ENCODE results near the gene CATSPERD. TPM values are rescaled to one million over a fixed set of nuclear protein-coding genes. Genes with fewer than 3 reads are reported as not detected.

Gene CATSPERD
- total RNA-seq, 1 experiment from 2014 or later, result 0.50 TPM

GRCh38 chr19:5808120-5808816 lies 87.8 kb downstream of the CATSPERD start (continued):
- TF ChIP-seq, protein P1, sequence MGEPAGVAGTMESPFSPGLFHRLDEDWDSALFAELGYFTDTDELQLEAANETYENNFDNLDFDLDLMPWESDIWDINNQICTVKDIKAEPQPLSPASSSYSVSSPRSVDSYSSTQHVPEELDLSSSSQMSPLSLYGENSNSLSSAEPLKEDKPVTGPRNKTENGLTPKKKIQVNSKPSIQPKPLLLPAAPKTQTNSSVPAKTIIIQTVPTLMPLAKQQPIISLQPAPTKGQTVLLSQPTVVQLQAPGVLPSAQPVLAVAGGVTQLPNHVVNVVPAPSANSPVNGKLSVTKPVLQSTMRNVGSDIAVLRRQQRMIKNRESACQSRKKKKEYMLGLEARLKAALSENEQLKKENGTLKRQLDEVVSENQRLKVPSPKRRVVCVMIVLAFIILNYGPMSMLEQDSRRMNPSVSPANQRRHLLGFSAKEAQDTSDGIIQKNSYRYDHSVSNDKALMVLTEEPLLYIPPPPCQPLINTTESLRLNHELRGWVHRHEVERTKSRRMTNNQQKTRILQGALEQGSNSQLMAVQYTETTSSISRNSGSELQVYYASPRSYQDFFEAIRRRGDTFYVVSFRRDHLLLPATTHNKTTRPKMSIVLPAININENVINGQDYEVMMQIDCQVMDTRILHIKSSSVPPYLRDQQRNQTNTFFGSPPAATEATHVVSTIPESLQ (CRISPR knock-in tag; IDR thresholded peaks at IDR 0.05), result no peak
- TF ChIP-seq, protein P2, sequence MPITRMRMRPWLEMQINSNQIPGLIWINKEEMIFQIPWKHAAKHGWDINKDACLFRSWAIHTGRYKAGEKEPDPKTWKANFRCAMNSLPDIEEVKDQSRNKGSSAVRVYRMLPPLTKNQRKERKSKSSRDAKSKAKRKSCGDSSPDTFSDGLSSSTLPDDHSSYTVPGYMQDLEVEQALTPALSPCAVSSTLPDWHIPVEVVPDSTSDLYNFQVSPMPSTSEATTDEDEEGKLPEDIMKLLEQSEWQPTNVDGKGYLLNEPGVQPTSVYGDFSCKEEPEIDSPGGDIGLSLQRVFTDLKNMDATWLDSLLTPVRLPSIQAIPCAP (CRISPR knock-in tag; IDR thresholded peaks at IDR 0.05), result no peak
- no peak for TF ChIP-seq E2F4 (CRISPR knock-in tag; IDR thresholded peaks at IDR 0.05; ENCODE audit: borderline replicate concordance, low read depth)

DNA sequence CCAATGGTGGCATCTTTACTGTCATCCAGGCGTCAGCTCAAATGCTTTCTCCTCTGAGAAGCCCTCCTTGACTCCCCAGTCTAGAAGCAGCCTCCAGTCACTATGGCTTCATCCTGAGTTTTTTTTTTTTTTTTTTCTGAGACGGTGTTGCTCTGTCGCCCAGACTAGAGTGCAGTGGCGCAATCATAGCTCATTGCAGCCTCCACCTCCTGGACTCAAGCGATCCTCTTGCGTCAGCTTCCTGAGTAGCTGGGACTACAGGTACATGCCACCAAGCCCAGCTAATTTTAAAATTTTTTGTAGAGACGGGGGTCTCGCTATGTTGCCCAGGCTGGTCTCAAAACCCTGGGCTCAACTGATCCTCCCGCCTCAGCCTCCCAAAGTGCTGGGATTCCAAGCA lies 88.6 kb downstream of the CATSPERD start:
- Mint-ChIP-seq H3K4me1 (peaks cover 5% of the 10 kb centered on the region; the same call in 1 of the 2 replicates), H3K4me3 (no peak overlapping the region), H3K36me3 (no peaks in the 10 kb centered on the region), H3K9me3 (no peaks in the 10 kb centered on the region), H3K27me3 (ENCODE audit: low read depth) (peaks cover 13% of the 10 kb centered on the region), H3K27ac (no peak overlapping the region)
- ATAC-seq (no peak), DNase-seq (ENCODE audit: low spot score) (no peak)
- ChIA-PET CTCF (interaction anchor here (1.0 to 4.1 kb wide), 3 partner anchors 19 to 213 kb away, joined by 3 to 19 read pairs (median 7); no protein-coding TSS in a partner anchor), POLR2A (interaction anchor here (0.6 to 1.1 kb wide), 2 partner anchors 19 to 549 kb away, joined by 3 read pairs; no protein-coding TSS in a partner anchor)
- TF ChIP-seq PRRX2 (CRISPR knock-in tag; IDR thresholded peaks at IDR 0.05) (no peak), GABPB1 (CRISPR knock-in tag; IDR thresholded peaks at IDR 0.05) (peak; percentile 82)

DNA sequence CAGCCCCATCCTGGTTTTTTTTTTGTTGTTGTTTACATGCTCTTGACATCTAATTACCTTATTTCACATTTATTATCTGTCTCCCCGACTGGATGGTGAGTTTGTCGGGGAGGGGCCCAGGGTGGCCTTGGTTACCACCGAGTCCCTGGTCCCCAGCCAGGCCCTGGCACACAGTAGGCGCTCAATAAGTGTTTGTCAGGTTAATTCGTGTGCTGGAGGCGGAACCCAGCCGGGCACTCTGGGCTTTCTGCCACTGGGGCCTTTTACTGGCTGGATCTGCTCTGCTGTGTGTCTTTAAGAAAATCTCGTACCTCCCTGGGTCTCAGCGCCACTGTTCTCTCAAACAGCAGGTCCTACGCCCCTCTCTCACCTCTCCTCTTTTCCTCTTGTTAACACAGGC lies 89.0 kb downstream of the CATSPERD start:
- Mint-ChIP-seq H3K36me3 (no peaks in the 10 kb centered on the region), H3K4me1 (peaks cover 3% of the 10 kb centered on the region; the same call in 1 of the 2 replicates), H3K4me3 (no peak overlapping the region), H3K27ac (no peak overlapping the region), H3K9me3 (no peaks in the 10 kb centered on the region), H3K27me3 (ENCODE audit: low read depth) (peaks cover 9% of the 10 kb centered on the region)
- DNase-seq (ENCODE audit: low spot score) (no peak), ATAC-seq (no peak)
- TF ChIP-seq, protein P3, sequence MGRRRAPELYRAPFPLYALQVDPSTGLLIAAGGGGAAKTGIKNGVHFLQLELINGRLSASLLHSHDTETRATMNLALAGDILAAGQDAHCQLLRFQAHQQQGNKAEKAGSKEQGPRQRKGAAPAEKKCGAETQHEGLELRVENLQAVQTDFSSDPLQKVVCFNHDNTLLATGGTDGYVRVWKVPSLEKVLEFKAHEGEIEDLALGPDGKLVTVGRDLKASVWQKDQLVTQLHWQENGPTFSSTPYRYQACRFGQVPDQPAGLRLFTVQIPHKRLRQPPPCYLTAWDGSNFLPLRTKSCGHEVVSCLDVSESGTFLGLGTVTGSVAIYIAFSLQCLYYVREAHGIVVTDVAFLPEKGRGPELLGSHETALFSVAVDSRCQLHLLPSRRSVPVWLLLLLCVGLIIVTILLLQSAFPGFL (CRISPR knock-in tag; IDR thresholded peaks at IDR 0.05; ENCODE audit: borderline replicate concordance), result no peak
- TF ChIP-seq E2F1 (CRISPR knock-in tag; IDR thresholded peaks at IDR 0.05) (no peak), HMGA2 (CRISPR knock-in tag; IDR thresholded peaks at IDR 0.05) (no peak), AR (CRISPR knock-in tag; IDR thresholded peaks at IDR 0.05) (no peak)
- TF ChIP-seq, protein P4, sequence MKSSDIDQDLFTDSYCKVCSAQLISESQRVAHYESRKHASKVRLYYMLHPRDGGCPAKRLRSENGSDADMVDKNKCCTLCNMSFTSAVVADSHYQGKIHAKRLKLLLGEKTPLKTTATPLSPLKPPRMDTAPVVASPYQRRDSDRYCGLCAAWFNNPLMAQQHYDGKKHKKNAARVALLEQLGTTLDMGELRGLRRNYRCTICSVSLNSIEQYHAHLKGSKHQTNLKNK (CRISPR knock-in tag; IDR thresholded peaks at IDR 0.05), result no peak
- ChIA-PET CTCF (interaction anchor here (4.1 kb wide), 1 partner anchor 19 kb away, joined by 19 read pairs; no protein-coding TSS in a partner anchor), POLR2A (no interaction called here)
